Islet of Langerhans (tissue), 1 donor: ENCODE results near the gene POC1A.

Experiments used
- FAIRE-seq: peaks from one replicate; lab custom pipeline; 2011; peaks lifted over from hg19 to GRCh38; lab: Jason Lieb, UNC

The POC1A gene

DNA sequence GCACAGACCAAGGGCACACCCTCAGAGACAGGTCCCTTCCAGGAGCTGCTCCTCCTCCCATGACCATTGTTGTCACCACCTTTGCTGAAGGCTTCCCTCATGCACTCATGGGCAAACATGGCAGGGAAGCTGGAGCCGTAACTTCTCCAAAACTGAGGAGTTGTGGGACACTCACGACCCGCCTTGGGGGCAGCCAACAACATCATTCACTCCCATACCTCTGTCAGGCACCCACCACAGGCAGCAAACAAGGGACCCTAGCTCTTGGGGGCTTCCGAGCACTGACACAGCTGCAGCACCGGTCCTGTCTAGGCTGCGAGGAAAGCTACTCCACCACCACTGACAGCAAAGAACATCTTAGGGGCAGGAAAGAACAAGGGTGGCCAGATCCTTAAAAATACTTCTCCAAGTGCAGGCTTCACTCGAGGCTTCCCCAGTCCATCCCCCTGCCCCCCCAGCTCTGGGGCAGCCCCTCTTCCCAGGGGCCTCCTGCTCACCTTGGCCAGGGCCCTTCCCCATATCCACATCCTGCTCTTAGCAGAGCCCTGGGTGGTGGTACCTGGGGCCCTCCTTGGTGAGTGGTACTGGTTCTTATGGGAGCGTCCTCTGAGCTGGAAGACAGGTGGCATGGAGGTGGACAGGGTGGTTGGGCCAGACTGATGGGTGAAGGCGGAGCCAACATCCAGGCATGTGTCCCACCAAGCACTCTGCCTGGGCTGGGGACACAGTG, 69.8 kb downstream of the POC1A start:
- FAIRE-seq, result no peak

DNA sequence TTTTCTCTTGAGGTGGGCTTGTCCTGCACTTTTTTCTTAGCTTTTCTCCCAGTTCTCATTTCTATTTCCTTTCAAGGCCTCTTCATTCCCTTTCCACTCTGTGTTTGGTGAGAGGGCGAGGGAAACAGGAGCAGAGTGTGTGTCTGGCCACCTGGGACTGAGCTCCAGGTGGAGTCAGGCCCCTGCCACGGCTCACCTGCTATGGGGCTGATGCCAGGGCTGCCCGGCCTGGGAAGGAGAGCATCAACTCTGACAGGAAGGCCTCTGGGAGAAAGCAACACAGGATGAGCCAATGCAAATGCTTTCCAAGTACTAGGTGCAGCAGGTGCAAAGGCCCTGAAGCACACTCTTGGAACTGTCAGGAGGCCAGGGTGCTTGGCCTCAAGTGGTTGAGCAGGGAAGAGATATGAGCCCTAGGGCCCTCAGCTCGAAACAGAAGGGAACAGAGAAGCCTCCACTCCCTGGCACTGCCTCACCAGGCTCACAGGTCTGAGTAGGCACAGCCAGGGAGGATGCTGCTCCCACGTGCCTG, 70.6 kb downstream of the POC1A start:
- FAIRE-seq, result no peak

GRCh38 chr3:52082951-52083350, 71.3 kb downstream of the POC1A start:
- no peak for FAIRE-seq

- FAIRE-seq, result no peak
These were observed 73.1 kb downstream of the POC1A start for GRCh38 chr3:52080830-52081719.

DNA sequence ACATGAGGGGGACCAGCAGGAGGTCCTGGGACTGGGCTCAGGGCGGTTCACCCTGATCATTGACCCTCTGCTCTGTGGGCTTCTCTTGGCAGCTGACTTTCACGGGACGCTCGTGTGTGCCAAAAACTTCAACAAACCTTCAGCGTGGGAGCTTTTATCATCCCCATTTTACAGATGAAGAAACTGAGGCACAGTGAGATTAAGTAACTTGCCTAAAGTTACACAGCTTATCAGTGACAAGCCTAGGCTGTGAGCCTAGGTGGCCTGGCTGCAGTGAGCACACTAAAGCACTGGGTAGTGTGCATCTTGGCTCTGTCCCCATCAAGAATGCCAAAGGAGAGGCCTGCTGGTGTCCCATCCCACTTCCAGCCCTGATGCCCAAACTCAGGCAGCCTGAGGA, 74.3 kb downstream of the POC1A start:
- FAIRE-seq, result no peak

GRCh38 chr3:52078781-52079560, 75.3 kb downstream of the POC1A start:
- no peak for FAIRE-seq

DNA sequence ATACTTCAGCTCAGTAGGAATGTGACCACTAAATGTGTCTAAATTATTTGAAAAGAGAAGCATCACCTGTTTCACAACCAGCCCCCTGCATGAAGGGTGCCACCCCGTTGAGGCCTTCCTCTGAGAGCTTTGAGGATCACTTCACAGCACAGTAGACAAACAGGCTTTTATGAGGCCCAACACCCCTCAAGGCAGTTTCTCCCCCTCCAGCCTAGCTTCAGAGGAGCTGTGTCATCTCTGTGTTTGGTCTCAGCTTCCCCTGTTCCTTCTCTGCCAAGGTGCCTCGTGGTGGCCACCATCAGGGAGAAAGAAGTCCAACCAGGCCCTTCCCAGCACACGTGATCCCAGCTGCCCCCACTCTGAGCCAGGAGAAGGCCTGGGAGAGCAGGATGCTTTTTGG, 76.3 kb downstream of the POC1A start:
- FAIRE-seq, result no peak

DNA sequence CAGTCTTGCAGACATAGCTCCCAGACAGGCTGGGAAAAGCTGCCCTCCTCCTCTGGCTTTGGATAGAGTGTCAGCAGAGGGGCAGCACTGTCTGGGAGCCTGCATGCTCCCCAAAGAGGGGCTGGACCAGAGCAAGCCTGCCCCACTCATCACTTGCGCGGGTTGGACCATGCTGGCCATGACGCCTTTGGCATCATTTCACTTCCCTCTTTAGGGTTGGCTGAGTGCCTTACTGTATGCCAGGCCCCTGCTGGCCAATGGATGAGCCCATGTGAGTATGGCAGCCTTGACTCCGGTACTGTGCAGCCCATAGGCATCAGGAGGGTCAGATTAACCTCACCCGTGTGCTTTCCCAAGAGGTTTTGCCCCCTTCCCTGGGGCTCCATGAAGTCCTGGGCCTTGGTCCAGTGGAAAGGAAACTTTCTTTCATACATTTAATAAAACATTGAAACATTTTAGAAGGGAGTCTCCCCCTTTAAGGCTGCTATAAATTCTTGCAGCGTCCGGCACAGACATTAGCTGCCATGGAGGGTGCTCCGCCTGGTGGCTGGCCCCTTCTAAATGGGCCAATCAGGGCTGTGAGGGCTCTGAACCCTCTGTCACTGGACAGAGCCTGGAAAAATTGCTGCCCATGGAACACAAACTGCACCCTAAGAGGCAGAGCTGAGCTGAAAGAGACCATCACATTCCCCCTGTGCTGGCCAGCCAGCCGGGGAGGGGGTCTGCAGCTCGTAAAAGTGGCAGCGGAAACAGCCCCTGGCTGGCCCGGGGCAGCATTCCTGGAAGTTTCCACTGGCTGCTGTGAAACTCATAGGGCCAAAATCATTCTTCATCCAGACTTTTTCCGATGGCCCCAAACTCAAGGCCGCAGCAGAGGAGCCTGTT, 77.1 kb downstream of the POC1A start:
- FAIRE-seq, result no peak

DNA sequence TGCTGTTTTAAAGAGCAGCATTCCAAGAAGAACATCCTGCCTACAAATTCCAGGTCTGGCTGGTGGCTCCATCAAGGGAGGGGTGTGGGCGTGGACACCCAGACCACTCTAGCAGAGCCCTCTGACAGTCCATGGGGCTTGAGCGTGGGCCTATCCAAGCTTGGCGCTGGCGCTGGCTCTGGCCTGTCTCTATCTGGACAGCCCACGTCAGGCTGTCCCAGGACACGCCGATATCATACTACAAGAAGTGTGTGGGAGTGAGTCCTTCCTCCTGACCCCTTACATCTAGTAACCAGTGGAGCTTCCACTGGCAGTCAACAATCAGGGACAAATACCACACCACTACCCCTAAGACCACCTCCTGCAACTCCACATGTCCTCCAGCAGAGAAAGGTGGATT, 80.7 kb downstream of the POC1A start:
- FAIRE-seq, result no peak

DNA sequence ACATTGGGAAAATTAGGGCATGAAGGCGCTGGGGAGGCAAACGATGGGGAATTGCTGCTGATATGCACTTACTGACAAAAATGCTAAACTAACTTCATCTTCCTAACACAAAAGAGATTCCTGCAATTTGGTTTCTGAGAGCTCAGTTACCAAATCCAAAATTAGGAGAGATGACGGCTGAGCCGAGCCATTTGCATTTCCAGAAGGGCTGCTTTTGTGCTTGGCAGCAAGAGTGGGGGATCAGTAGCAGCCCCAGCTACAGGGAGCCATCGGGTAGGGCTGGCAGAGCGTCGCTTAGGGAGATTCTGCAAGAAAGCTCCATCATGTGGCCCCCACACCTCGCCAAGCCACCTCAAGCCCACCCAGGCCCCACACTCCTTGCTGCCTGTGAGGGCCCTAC, 81.8 kb downstream of the POC1A start:
- no peak for FAIRE-seq

DNA sequence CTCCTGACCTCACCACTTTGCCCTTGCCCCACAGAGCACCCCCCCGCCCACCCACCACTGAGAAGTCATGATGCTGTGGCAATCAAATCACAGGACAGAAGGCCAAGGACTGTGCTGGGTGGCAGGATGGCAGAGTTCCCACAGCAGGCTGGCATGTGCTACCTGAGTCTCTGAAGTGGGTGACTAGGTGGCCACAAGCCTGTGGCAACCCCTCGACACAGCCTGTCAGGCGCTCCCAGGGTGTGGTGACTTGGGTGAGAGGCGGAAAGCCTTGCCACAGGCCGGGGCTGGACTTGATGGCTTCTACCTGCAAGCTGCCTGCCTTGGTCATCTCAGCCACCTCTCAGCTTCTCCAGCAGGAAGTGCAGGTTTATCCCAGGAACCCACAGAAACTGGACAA, 82.2 kb downstream of the POC1A start:
- no peak for FAIRE-seq

GRCh38 chr3:52070724-52071621, 83.2 kb downstream of the POC1A start:
- no peak for FAIRE-seq

- no peak for FAIRE-seq
These were observed 84.4 kb downstream of the POC1A start for GRCh38 chr3:52069855-52070254.

- no peak for FAIRE-seq
These were observed 85.1 kb downstream of the POC1A start for GRCh38 chr3:52069135-52069534.

DNA sequence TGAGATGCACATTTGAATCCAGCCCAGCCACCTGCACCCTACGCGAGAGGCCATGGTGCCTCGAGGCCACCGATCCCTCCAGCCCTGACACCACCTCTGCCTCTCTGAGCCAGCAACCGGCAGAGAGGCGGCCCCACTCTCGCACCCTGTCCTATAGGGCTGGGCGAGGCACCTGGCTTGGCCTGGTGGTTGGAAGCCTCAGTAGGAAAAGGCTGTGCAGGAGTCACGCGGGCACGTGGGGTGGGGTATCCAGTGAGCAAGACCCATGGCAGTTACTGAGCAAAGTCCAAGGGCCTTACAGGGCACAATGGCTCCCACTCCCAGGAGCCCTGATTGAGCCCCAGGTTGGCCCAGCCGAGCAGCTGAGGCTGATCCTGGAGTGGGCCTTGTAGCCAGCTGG, 85.5 kb downstream of the POC1A start:
- FAIRE-seq, result no peak

- no peak for FAIRE-seq
These were observed 86.1 kb downstream of the POC1A start for GRCh38 chr3:52068055-52068571.

DNA sequence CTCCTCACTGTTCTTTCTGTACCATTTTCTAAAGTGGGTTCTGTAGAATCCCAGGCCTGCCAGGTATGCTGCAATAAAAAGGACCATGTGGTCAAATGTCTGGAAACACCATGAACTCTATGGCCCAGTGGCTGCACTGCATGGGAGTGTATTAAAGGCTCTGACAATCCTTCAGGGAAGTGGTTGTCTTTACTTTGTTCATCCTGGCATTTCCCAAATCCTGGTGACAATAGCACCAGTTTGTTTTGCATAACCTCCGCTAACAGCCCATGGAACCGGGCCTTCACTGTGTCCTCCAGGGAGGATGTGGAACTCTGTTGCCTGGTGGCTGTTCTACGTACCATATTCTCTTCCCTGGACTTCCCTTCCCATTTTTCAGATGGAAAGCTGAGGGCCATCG, 86.7 kb downstream of the POC1A start:
- no peak for FAIRE-seq

DNA sequence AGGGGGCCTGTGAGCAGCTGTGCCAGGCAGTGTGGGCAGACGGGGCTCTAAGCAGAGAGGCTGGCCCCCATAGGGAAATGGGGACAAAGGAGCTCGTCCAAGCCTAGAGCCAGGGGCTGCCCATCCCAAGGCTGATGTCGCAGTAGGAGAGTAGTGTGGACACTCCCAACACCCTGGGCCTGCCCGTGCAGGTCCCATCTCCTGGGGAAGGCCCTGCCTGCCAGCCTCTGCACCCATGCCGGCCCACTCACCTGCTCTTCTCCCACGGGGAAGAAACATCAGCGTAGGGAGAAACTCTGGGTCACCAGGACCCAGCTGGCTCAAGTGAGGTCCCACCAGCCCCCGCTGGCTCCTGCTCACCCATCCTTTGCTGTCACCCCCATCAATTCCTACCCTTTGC, 87.2 kb downstream of the POC1A start:
- no peak for FAIRE-seq

- FAIRE-seq, result no peak
These were observed 88.9 kb downstream of the POC1A start for GRCh38 chr3:52065264-52065756.

DNA sequence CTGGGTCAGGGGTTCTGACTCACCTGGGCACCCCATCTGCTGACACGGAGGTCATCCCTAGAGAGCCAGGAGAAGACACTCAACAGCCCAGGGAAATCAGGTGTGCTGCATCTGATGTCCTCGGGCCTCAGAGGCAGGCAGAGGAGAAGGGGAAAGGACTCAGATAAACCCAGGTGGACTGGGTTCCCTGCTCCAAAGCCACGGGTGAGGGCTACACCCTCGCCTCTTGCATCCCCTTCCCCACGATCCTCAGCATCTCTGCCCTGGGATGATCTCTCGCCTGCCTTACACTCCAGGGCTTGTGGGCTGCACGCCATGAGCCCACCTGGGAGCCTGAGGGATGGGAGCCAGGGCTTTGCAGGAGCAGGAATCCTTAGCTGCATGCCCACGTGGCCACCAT, 89.7 kb downstream of the POC1A start:
- FAIRE-seq, result no peak
